Gastroesophageal sphincter (tissue), 3 donors: ENCODE data around the gene TNFRSF6B.

Source experiments
- CTCF ChIP-seq, 4 experiments: fragments of 200-600 bp in 2 of 4; fragments of 450-650 bp in 2 of 4; sonication (generic) in 1 of 4; IDR thresholded peaks; one replicate each; pipeline ENCODE4 v1.5.1; 2017 to 2019; ENCODE audit warnings: antibody characterized with exemption in 4 of 4, mild to moderate bottlenecking in 2 of 4, moderate library complexity in 2 of 4
- EP300 ChIP-seq: sonication (generic); formaldehyde crosslinking; IDR thresholded peaks from one replicate; pipeline ENCODE4 v1.6.1; 2017; ENCODE audit warnings: antibody characterized with exemption, mild to moderate bottlenecking
- POLR2A ChIP-seq, 2 donors: fragments of 450-650 bp; IDR thresholded peaks; one replicate each; pipeline ENCODE4 v1.6.1; 2017; ENCODE audit warnings: antibody characterized with exemption in 2 of 2, mild to moderate bottlenecking in 2 of 2, moderate library complexity in 1 of 2
- POLR2AphosphoS5 ChIP-seq: sonication (generic); formaldehyde crosslinking; IDR thresholded peaks from one replicate; pipeline ENCODE4 v1.6.1; 2017; ENCODE audit warnings: antibody characterized with exemption

DNA sequence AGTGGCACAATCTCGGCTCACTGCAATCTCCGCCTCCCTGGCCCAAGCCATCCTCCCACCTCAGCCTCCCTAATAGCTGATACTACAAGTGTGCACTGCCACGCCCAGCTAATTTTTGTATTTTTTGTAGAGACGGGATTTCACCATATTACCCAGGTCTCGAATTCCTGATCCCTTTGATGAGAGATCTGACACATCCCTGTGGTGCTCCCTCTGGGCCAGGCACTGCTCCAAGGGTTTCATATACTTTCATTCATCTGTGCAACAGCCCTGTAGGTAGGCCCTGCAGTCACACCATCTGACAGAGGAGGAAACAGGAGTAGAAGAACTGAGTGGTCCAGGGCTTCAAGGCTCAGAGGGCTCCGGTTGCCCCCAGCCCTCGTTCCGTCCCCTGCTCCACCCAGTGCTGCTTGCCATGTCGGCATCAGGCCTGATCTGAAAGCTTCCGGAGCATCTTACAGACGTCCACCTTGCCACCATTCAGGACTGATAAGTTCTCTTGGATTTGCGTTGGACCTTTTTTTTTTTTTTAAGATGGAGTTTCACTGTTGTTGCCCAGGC, 14.7 kb downstream of the TNFRSF6B start:
- TF ChIP-seq CTCF (IDR thresholded peaks at IDR 0.05), result no peak
- TF ChIP-seq POLR2A (IDR thresholded peaks at IDR 0.05), result no peak
- no peak for TF ChIP-seq EP300
- TF ChIP-seq POLR2AphosphoS5, result no peak
